ENCODE results near the gene FSIP2. TPM values are rescaled to one million over a fixed set of nuclear protein-coding genes. Genes with fewer than 3 reads are reported as not detected.

FSIP2 gene
- total and polyA plus RNA-seq, 2 donors (not counting 1 experiment from before 2014, with no cell fraction given), result 0.01 to 0.54 TPM

DNA sequence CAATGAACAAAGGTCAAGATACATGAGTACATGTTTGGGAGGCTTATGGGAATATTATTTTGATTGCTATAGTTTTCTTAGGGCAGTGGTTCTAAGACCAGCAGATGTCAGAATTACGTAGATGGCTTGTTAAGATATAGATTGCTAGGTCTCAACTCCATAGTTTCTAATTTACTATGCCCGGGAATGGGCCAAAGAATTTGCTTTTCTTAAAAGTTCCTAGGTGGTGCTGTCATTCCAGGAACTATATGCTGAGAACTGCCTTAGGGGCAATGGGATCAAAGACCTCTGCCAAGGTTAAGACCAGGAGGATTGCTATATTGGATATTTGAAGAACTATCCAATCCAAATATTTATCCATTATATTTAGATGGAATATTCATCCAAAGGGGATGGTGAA, 141.8 kb downstream of the FSIP2 start:
- Mint-ChIP-seq H3K27ac (no peak overlapping the region), H3K4me1 (no peaks in the 10 kb centered on the region), H3K9me3 (ENCODE audit: insufficient read depth) (no peaks in the 10 kb centered on the region), H3K27me3 (no peaks in the 10 kb centered on the region), H3K4me3 (no peak overlapping the region)
- POLR2A ChIA-PET, result no interaction called here
- Histone ChIP-seq H2AFZ (ENCODE audit: insufficient read depth, low read depth, low read length, poor library complexity, severe bottlenecking) (no peak overlapping the region), H3K27ac (ENCODE audit: low read length in 2 of 2) (no peak overlapping the region), H3K27me3 (replicated peaks in 1 of 4; ENCODE audit: control extremely low read depth in 1 of 4, control insufficient read depth in 3 of 4, insufficient read depth in 4 of 4, low read length in 3 of 4) (no peaks in the 10 kb centered on the region), H3K4me2 (replicated peaks; ENCODE audit: low read depth, low read length, poor library complexity, severe bottlenecking) (no peak overlapping the region), H3K9me3 (ENCODE audit: control extremely low read depth in 1 of 3, control insufficient read depth in 2 of 3, insufficient read depth in 1 of 3, low read length in 2 of 3) (peaks cover 0 to 1% (median 0%) of the 10 kb centered on the region in 3 donors), H3K36me3 (replicated peaks in 1 of 2; ENCODE audit: control extremely low read depth in 1 of 2, control insufficient read depth in 1 of 2, extremely low read depth in 1 of 2, insufficient read depth in 2 of 2, low read length in 1 of 2) (no peaks in the 10 kb centered on the region), H3K79me2 (ENCODE audit: control insufficient read depth, insufficient read depth, low read length) (no peaks in the 10 kb centered on the region), H4K20me1 (ENCODE audit: control insufficient read depth, insufficient read depth, low read length, poor library complexity, severe bottlenecking) (no peaks in the 10 kb centered on the region), H3K4me1 (ENCODE audit: control insufficient read depth in 2 of 2, insufficient read depth in 2 of 2, low read length in 2 of 2) (no peaks in the 10 kb centered on the region), H3K4me3 (ENCODE audit: control extremely low read depth in 1 of 5, extremely low read depth in 1 of 5, insufficient read depth in 1 of 5, low read depth in 2 of 5, low read length in 4 of 5) (no peak overlapping the region), H3K9ac (ENCODE audit: low read length) (no peak overlapping the region)
- CTCF ChIA-PET, result no interaction called here
- DNase-seq (no peak), ATAC-seq (ENCODE audit: low read depth) (no peak)
- TF ChIP-seq EZH2 (IDR thresholded peaks at IDR 0.05; ENCODE audit: borderline replicate concordance, insufficient read depth, low read depth, low read length, poor library complexity, severe bottlenecking), result no peak
- no peak for TF ChIP-seq CTCF (IDR thresholded peaks at IDR 0.05)
- intact Hi-C loops (cut with micrococcal nuclease), result no loop called here
- no CpG with 5 or more reads among the region's 2 CpGs for WGBS (ENCODE audit: insufficient coverage)

Data from B cell (primary cell).